Eye (tissue), 1 donor: Measurements from ENCODE around the gene SPEM1.

Experiments
- DNase-seq: peaks from one replicate; pipeline ENCODE4 v3.0.0-alpha.2; 2015

SPEM1 gene

GRCh38 chr17:7423679-7424078 lies 3.6 kb downstream of the SPEM1 start:
- DNase-seq: no peak

- DNase-seq: no peak
Observed at GRCh38 chr17:7425316-7425715, 5.2 kb downstream of the SPEM1 start, which contains the start of gene SPEM2. TSS of gene SPEM2 (plus strand) at chr17:7425616. CDS start at chr17:7425689, 73 bp downstream.

- DNase-seq: no peak
Observed at GRCh38 chr17:7425756-7426155, 5.6 kb downstream of the SPEM1 start.

GRCh38 chr17:7426203-7426863 lies 6.2 kb downstream of the SPEM1 start:
- no peak for DNase-seq

- no peak for DNase-seq
Observed at GRCh38 chr17:7426896-7427489, 6.9 kb downstream of the SPEM1 start.

- DNase-seq: no peak
Observed at GRCh38 chr17:7427549-7427948, 7.4 kb downstream of the SPEM1 start.

GRCh38 chr17:7428557-7428956 lies 8.4 kb downstream of the SPEM1 start, which contains the start of gene SPEM3:
TSS of gene SPEM3 (plus strand) at chr17:7428857. CDS start at chr17:7428903, 46 bp downstream.
- DNase-seq: no peak

- no peak for DNase-seq
Observed at GRCh38 chr17:7429722-7430121, 9.6 kb downstream of the SPEM1 start.

GRCh38 chr17:7431231-7431630 lies 11.1 kb downstream of the SPEM1 start:
- no peak for DNase-seq

- no peak for DNase-seq
Observed at GRCh38 chr17:7432296-7432695, 12.2 kb downstream of the SPEM1 start.

GRCh38 chr17:7435676-7436555 lies 15.8 kb downstream of the SPEM1 start:
- peak; percentile 65 for DNase-seq

- DNase-seq: peak; percentile 91
Observed at GRCh38 chr17:7436556-7437368, 16.6 kb downstream of the SPEM1 start.

- no peak for DNase-seq
Observed at GRCh38 chr17:7437369-7437863, 17.3 kb downstream of the SPEM1 start.

- peak; percentile 79 for DNase-seq
Observed at GRCh38 chr17:7437950-7438614, 18.0 kb downstream of the SPEM1 start.

- DNase-seq: no peak
Observed at GRCh38 chr17:7438656-7439460, 18.7 kb downstream of the SPEM1 start.

GRCh38 chr17:7439462-7440112 lies 19.5 kb downstream of the SPEM1 start, which contains the start of gene FGF11:
TSS of gene FGF11 (plus strand) at chr17:7439512. CDS start at chr17:7439621, 109 bp downstream.
- DNase-seq: peak; percentile 35

GRCh38 chr17:7440113-7440833 lies 20.1 kb downstream of the SPEM1 start:
- peak; percentile 93 for DNase-seq

- DNase-seq: no peak
Observed at GRCh38 chr17:7440834-7441195, 20.7 kb downstream of the SPEM1 start.

GRCh38 chr17:7441266-7441665 lies 21.1 kb downstream of the SPEM1 start:
- no peak for DNase-seq

GRCh38 chr17:7442142-7442541 lies 22.0 kb downstream of the SPEM1 start:
- DNase-seq: no peak
